Neuronal stem cell (in vitro differentiated cells): ENCODE measurements around the gene B3GALNT2.

Source experiments
- DNase-seq: peaks from one replicate; pipeline ENCODE4 v3.0.0-alpha.2; 2013; ENCODE audit warnings: low spot score
- H2AFZ ChIP-seq: one replicate; pipeline ENCODE4 v1.6.1; 2013; ENCODE audit warnings: mild to moderate bottlenecking, low read length, inconsistent platforms
- H2AK5ac ChIP-seq: 2 replicates; pipeline ENCODE4 v1.6.1; 2013; ENCODE audit warnings: low read depth, mild to moderate bottlenecking, inconsistent platforms, low read length, moderate library complexity, mixed read lengths
- H2BK120ac ChIP-seq: 2 replicates; pipeline ENCODE4 v1.6.1; 2013; ENCODE audit warnings: low read depth, mild to moderate bottlenecking, inconsistent platforms, low read length, moderate library complexity, mixed read lengths
- H2BK12ac ChIP-seq: one replicate; pipeline ENCODE4 v1.6.1; 2013; ENCODE audit warnings: low read length, inconsistent platforms
- H2BK15ac ChIP-seq: 2 replicates; pipeline ENCODE4 v1.6.1; 2013; ENCODE audit warnings: mild to moderate bottlenecking, low read length, inconsistent platforms, mixed read lengths
- H2BK5ac ChIP-seq: one replicate; pipeline ENCODE4 v1.6.1; 2013; ENCODE audit warnings: inconsistent platforms, mild to moderate bottlenecking, low read length, moderate library complexity
- H3K14ac ChIP-seq: one replicate; pipeline ENCODE4 v1.6.1; 2013; ENCODE audit warnings: low read length, inconsistent platforms
- H3K18ac ChIP-seq: 2 replicates; pipeline ENCODE4 v1.6.1; 2013; ENCODE audit warnings: low read length, inconsistent platforms
- H3K23ac ChIP-seq: 2 replicates; pipeline ENCODE4 v1.6.1; 2013; ENCODE audit warnings: low read depth, mild to moderate bottlenecking, mixed read lengths, low read length, inconsistent platforms; ENCODE audit not compliant: poor library complexity
- H3K27ac ChIP-seq: replicated peaks from 3 replicates; pipeline ENCODE4 v1.5.1; 2013; ENCODE audit warnings: low read length, inconsistent platforms
- H3K27me3 ChIP-seq, 3 experiments: 2 replicates each; pipeline ENCODE4 v1.6.1; 2013; ENCODE audit warnings: low read length in 3 of 3, mild to moderate bottlenecking in 2 of 3, inconsistent platforms in 1 of 3, low read depth in 1 of 3, mixed read lengths in 1 of 3, moderate library complexity in 1 of 3; ENCODE audit not compliant: control insufficient read depth in 3 of 3, insufficient read depth in 3 of 3
- H3K36me3 ChIP-seq, 2 donors: replicated peaks in 1 of 2; 2 replicates each; pipeline ENCODE4 v1.6.1; 2013; ENCODE audit warnings: low read length in 2 of 2; ENCODE audit not compliant: control insufficient read depth in 2 of 2, insufficient read depth in 2 of 2
- H3K4ac ChIP-seq: 2 replicates; pipeline ENCODE4 v1.6.1; 2013; ENCODE audit warnings: inconsistent platforms, mild to moderate bottlenecking, low read length, moderate library complexity
- H3K4me1 ChIP-seq, 2 donors: 1 replicate in 1 of 2; 2 replicates in 1 of 2; pipeline ENCODE4 v1.6.1; 2013; ENCODE audit warnings: low read length in 2 of 2, low read depth in 1 of 2; ENCODE audit not compliant: control insufficient read depth in 2 of 2, insufficient read depth in 1 of 2
- H3K4me2 ChIP-seq: one replicate; pipeline ENCODE4 v1.6.1; 2013; ENCODE audit warnings: mild to moderate bottlenecking, low read length, inconsistent platforms; ENCODE audit not compliant: insufficient read depth, poor library complexity, severe bottlenecking
- H3K4me3 ChIP-seq, 2 donors: 2 replicates each; pipeline ENCODE4 v1.5.1; 2013; ENCODE audit warnings: low read length in 2 of 2, mild to moderate bottlenecking in 2 of 2, inconsistent platforms in 1 of 2, moderate library complexity in 1 of 2
- H3K79me1 ChIP-seq: one replicate; pipeline ENCODE4 v1.6.1; 2013; ENCODE audit warnings: low read depth, mild to moderate bottlenecking, inconsistent platforms, low read length, moderate library complexity
- H3K9ac ChIP-seq: one replicate; pipeline ENCODE4 v1.6.1; 2013; ENCODE audit warnings: mild to moderate bottlenecking, low read depth, low read length, inconsistent platforms; ENCODE audit not compliant: poor library complexity
- H3K9me3 ChIP-seq, 2 donors: replicated peaks in 1 of 2; 2 replicates each; pipeline versions ENCODE3 to v1.6.1; 2013; ENCODE audit warnings: low read length in 2 of 2, mild to moderate bottlenecking in 2 of 2, inconsistent platforms in 1 of 2, low read depth in 1 of 2, mixed read lengths in 1 of 2, moderate library complexity in 1 of 2; ENCODE audit not compliant: control insufficient read depth in 2 of 2, insufficient read depth in 1 of 2
- H4K8ac ChIP-seq: one replicate; pipeline ENCODE4 v1.6.1; 2013; ENCODE audit warnings: low read depth, mild to moderate bottlenecking, inconsistent platforms, low read length, moderate library complexity
- H4K91ac ChIP-seq: one replicate; pipeline ENCODE4 v1.6.1; 2013; ENCODE audit warnings: low read length, low read depth, mild to moderate bottlenecking, inconsistent platforms; ENCODE audit not compliant: poor library complexity
- WGBS, 2 donors: extraction: QIAGEN DNeasy Blood & Tissue Kit; methylation state at CpG; one replicate each; pipeline ENCODE4 v1.1.7; 2013; ENCODE audit warnings: missing lambda C conversion rate in 2 of 2, mixed read lengths in 1 of 2; ENCODE audit not compliant: insufficient read length in 2 of 2, insufficient replicate concordance in 1 of 2; ENCODE audit errors: extremely low coverage in 2 of 2; 5-methylcytosine and 5-hydroxymethylcytosine counted together

The B3GALNT2 gene

GRCh38 chr1:235430991-235431390 is 73.3 kb downstream of the B3GALNT2 start:
- Histone ChIP-seq H2BK15ac (no peak overlapping the region), H3K27me3 (no peaks in the 10 kb centered on the region)
- no peak for DNase-seq

DNA sequence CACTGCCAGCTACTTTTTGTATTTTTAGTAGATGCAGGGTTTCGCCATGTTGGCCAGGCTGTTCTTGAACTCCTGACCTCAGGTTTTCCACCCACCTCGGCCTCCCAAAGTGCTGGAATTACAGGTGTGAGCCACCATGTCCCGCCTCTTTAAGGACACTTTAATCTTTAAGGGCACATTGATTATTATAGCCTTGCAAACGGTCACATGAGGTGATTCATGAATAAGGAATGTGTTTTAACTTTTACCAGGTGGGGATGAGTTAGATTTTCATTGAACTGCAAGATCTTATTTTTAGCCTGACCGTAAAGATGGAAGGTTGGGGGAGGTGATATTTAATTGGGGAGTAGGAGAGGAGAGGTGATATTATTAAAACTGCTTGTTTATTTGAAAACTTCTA is 75.1 kb downstream of the B3GALNT2 start:
- Histone ChIP-seq H2AK5ac (no peak overlapping the region), H3K4me2 (no peak overlapping the region), H3K27me3 (no peaks in the 10 kb centered on the region), H3K36me3 (peaks cover 3 to 14% of the 10 kb centered on the region in 2 donors), H2BK5ac (no peak overlapping the region), H3K4me3 (no peak overlapping the region), H4K91ac (no peak overlapping the region), H3K9ac (no peak overlapping the region), H2AFZ (no peak overlapping the region), H2BK15ac (no peak overlapping the region), H3K79me1 (peaks cover 2% of the 10 kb centered on the region), H4K8ac (no peak overlapping the region), H3K4ac (no peak overlapping the region), H3K18ac (no peak overlapping the region), H3K14ac (no peak overlapping the region), H2BK12ac (no peak overlapping the region), H3K4me1 (no peaks in the 10 kb centered on the region), H2BK120ac (no peak overlapping the region), H3K27ac (no peak overlapping the region), H3K9me3 (no peaks in the 10 kb centered on the region), H3K23ac (no peak overlapping the region)
- 100% methylated on average over 1 of the region's 5 CpGs; no CpG with 5 or more reads in 1 of the 2 donors for WGBS, 2 donors
- no peak for DNase-seq

More at GRCh38 chr1:235430991-235431390, 73.3 kb downstream of the B3GALNT2 start:
- no peaks in the 10 kb centered on the region for H3K9me3 ChIP-seq
- peaks cover 3 to 23% of the 10 kb centered on the region in 2 donors for H3K36me3 ChIP-seq
- no CpG with 5 or more reads among the region's 6 CpGs for WGBS, 2 donors
- H3K18ac ChIP-seq: no peak overlapping the region
- no peak overlapping the region for H2BK120ac ChIP-seq
- no peak overlapping the region for H2AK5ac ChIP-seq
- H2BK12ac ChIP-seq: no peak overlapping the region
- no peak overlapping the region for H3K9ac ChIP-seq
- H2AFZ ChIP-seq: no peak overlapping the region
- H3K27ac ChIP-seq: no peak overlapping the region
- H3K23ac ChIP-seq: no peak overlapping the region
- no peak overlapping the region for H3K14ac ChIP-seq
- H3K4ac ChIP-seq: no peak overlapping the region
- H3K79me1 ChIP-seq: peaks cover 2% of the 10 kb centered on the region
- no peak overlapping the region for H2BK5ac ChIP-seq
- H3K4me1 ChIP-seq: no peaks in the 10 kb centered on the region
- no peak overlapping the region for H4K91ac ChIP-seq
- H3K4me3 ChIP-seq: no peak overlapping the region
- no peak overlapping the region for H3K4me2 ChIP-seq
- H4K8ac ChIP-seq: no peak overlapping the region

DNA sequence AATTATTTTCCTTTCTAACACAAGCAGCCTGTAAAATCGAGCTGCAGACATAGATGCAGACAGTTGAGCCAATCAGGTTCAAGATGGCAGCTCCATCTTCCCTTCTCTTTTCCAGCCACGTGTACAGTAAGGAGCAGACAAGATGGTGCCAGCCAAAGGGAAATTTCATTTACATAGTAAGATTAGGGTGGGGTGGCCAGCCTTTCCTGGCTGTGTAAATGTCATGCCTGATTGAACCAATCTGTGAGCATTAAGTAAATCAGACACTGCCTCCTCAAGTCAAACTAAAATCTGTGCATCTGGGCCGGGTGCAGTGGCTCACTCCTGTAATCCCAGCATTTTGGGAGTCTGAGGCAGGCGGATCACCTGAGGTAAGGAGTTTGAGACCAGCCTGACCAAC is 76.8 kb downstream of the B3GALNT2 start:
- no peaks in the 10 kb centered on the region for H3K79me1 ChIP-seq
- H3K4me2 ChIP-seq: no peak overlapping the region
- DNase-seq: no peak
- H4K8ac ChIP-seq: no peak overlapping the region
- WGBS, 2 donors: no CpG with 5 or more reads among the region's 4 CpGs
- H2BK15ac ChIP-seq: no peak overlapping the region
- H3K4me1 ChIP-seq: peaks cover 0 to 6% of the 10 kb centered on the region in 2 donors
- no peak overlapping the region for H2AK5ac ChIP-seq
- H2AFZ ChIP-seq: no peak overlapping the region
- H3K9ac ChIP-seq: no peak overlapping the region
- H3K23ac ChIP-seq: no peak overlapping the region
- H3K27me3 ChIP-seq: no peaks in the 10 kb centered on the region
- no peak overlapping the region for H3K4me3 ChIP-seq
- H3K18ac ChIP-seq: no peak overlapping the region
- H3K9me3 ChIP-seq: no peaks in the 10 kb centered on the region
- no peak overlapping the region for H2BK5ac ChIP-seq
- no peak overlapping the region for H4K91ac ChIP-seq
- H2BK12ac ChIP-seq: no peak overlapping the region
- no peak overlapping the region for H2BK120ac ChIP-seq
- H3K27ac ChIP-seq: no peak overlapping the region
- peaks cover 0 to 10% of the 10 kb centered on the region in 2 donors for H3K36me3 ChIP-seq
- H3K14ac ChIP-seq: no peak overlapping the region
- H3K4ac ChIP-seq: no peak overlapping the region

GRCh38 chr1:235426680-235427079 is 77.6 kb downstream of the B3GALNT2 start:
- Histone ChIP-seq H2BK15ac (no peak overlapping the region), H2BK5ac (no peak overlapping the region), H3K14ac (no peak overlapping the region), H2AK5ac (no peak overlapping the region), H3K9me3 (no peaks in the 10 kb centered on the region), H3K27me3 (no peaks in the 10 kb centered on the region), H4K8ac (no peak overlapping the region), H2AFZ (no peak overlapping the region), H3K23ac (no peak overlapping the region), H3K4me1 (peaks cover 0 to 6% of the 10 kb centered on the region in 2 donors), H3K4me3 (no peak overlapping the region), H3K79me1 (no peaks in the 10 kb centered on the region), H3K27ac (no peak overlapping the region), H4K91ac (no peak overlapping the region), H3K18ac (no peak overlapping the region), H2BK12ac (no peak overlapping the region), H3K4ac (no peak overlapping the region), H3K9ac (no peak overlapping the region), H2BK120ac (no peak overlapping the region), H3K36me3 (peaks cover 0 to 10% of the 10 kb centered on the region in 2 donors), H3K4me2 (no peak overlapping the region)
- no CpG with 5 or more reads among the region's 13 CpGs for WGBS, 2 donors
- no peak for DNase-seq
